ENCODE data around the gene SPINK4.

DNA sequence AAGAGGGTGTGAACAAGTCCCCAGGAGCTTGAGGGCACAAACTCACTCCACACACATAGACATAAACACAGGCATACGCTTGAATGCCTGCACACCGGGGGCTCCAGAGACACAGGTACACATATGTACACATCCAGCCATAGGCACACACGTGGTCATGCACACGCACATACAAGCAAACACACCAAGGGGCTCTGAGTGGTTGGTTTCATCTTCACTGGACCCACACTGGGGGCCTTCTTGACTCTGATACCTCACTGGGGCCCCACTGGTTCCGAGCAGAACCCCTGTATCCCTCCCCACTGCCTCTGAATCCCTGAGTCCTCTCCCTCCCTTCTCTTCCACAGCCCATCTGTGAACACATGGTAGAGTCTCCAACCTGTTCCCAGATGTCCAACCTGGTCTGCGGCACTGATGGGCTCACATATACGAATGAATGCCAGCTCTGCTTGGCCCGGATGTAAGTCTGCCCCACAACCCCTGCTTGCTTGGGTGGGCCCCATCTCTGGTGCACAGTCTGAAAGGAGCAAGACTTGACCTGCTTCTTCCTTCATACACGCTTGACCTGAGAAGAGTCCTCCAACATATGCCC is 6.4 kb downstream of the SPINK4 start:
- no peak for TF ChIP-seq CTCF (IDR thresholded peaks at IDR 0.05)
- TF ChIP-seq POLR2A (IDR thresholded peaks at IDR 0.05) = no peak
